Uterus (tissue), 2 donors: ENCODE data around the gene ANKRD39.
"Not testable (repeated sequence)": the region's sequence is repeated elsewhere in the genome, so short reads cannot be mapped to it uniquely, and the experiment has no call there.

Source experiments
- POLR2A ChIP-seq, 2 donors: fragments of 450-650 bp; IDR thresholded peaks; one replicate each; pipeline ENCODE4 v1.6.1; 2016; ENCODE audit warnings: antibody characterized with exemption in 2 of 2, mild to moderate bottlenecking in 1 of 2, moderate library complexity in 1 of 2
- TF ChIP-seq, protein P1 (sequence below), 4 experiments: fragments of 200-600 bp in 2 of 4; fragments of 450-650 bp in 2 of 4; sonication (generic) in 2 of 4; IDR thresholded peaks; one replicate each; pipeline ENCODE4 v1.5.1; 2016 to 2019; ENCODE audit warnings: antibody characterized with exemption in 4 of 4, mild to moderate bottlenecking in 2 of 4, moderate library complexity in 1 of 4

DNA sequence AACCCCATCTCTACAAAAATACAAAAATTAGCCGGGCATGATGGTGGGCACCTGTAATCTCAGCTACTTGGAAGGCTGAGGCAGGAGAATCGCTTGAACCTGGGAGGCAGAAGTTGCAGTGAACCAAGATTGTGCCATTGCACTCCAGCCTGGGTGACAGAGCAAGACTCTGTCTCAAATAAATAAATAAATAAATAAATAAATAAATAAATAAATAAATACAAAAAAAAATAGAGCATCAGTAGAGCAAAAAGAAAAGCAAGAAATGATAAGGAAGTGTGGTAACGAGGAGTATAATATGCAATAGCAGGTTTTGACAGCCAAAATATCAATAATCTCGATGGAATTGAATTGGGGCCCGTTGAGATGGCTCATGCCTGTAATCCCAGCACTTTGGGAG, 31.7 kb upstream of the ANKRD39 start:
- TF ChIP-seq, protein P1, sequence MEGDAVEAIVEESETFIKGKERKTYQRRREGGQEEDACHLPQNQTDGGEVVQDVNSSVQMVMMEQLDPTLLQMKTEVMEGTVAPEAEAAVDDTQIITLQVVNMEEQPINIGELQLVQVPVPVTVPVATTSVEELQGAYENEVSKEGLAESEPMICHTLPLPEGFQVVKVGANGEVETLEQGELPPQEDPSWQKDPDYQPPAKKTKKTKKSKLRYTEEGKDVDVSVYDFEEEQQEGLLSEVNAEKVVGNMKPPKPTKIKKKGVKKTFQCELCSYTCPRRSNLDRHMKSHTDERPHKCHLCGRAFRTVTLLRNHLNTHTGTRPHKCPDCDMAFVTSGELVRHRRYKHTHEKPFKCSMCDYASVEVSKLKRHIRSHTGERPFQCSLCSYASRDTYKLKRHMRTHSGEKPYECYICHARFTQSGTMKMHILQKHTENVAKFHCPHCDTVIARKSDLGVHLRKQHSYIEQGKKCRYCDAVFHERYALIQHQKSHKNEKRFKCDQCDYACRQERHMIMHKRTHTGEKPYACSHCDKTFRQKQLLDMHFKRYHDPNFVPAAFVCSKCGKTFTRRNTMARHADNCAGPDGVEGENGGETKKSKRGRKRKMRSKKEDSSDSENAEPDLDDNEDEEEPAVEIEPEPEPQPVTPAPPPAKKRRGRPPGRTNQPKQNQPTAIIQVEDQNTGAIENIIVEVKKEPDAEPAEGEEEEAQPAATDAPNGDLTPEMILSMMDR (IDR thresholded peaks at IDR 0.05): not testable (repeated sequence)
- TF ChIP-seq POLR2A (IDR thresholded peaks at IDR 0.05): not testable (repeated sequence)
